HG02970 (cell line): ENCODE measurements around the gene GMCL2.
"Not testable (repeated sequence)": the region's sequence is repeated elsewhere in the genome, so short reads cannot be mapped to it uniquely, and the experiment has no call there.

ENCODE experiments used
- ATAC-seq: cut with Tn5 transposase; IDR thresholded peaks from one replicate; pipeline ENCODE4 v1.9.1; 2021; ENCODE audit warnings: mild to moderate bottlenecking, moderate library complexity, moderate number of reproducible peaks; ENCODE audit not compliant: unreplicated experiment, low FRiP score

GMCL2 gene, protein sequence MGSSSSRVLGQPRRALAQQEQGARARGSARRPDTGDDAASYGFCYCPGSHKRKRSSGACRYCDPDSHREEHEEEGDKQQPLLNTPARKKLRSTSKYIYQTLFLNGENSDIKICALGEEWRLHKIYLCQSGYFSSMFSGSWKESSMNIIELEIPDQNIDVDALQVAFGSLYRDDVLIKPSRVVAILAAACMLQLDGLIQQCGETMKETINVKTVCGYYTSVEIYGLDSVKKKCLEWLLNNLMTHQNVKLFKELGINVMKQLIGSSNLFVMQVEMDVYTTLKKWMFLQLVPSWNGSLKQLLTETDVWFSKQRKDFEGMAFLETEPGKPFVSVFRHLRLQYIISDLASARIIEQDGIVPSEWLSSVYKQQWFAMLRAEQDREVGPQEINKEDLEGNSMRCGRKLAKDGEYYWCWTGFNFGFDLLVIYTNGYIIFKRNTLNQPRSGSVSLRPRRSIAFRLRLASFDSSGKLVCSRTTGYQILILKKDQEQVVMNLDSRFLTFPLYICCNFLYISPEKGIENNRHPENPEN

GRCh38 chr5:178187014-178187413 is at the start of gene GMCL2:
Gene GMCL2 (minus strand): TSS chr5:178187371. CDS start chr5:178187299, 72 bp downstream.
- no peak for ATAC-seq

DNA sequence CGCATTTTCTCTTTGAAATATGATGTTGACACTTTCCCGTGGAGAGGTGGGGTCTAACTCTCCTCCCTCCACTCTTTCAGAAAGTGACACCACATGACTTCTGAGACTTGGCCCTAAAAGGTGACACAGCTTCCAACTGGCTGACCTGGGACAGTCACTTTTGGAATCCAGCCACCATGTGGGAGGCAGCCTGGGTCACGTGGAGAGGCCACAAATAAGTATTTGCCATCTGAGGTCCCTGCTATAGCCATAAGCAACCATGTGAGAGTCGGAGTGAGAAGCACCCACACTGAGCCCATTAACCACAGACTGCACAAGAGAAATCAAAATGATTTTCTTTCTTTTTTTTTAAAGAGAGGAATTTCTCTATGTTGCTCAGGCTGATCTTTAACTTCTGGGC is 49.5 kb upstream of the GMCL2 start:
- no peak for ATAC-seq

- no peak for ATAC-seq
These were observed 49.0 kb upstream of the GMCL2 start for GRCh38 chr5:178236126-178236525.

DNA sequence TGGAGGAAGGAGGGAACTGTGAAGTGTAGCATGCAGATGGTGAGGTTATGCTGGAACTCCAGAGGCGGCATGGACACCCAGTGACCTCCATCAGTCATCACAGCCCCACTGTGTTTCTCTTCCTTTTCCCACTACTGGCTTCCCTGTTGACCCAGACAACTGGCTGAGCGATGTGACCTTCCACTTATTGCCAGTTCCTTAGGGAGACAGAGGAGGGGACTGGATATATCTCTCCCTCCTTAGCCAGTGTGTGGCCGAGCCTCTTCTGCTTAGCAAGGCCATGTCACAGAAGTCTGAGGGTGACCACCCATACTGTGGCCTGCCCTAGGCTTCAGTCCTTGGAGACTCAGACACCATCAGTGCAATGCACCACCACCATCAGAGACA is 48.4 kb upstream of the GMCL2 start:
- no peak for ATAC-seq

GRCh38 chr5:178234750-178235587 is 47.8 kb upstream of the GMCL2 start:
- ATAC-seq, result no peak

- no peak for ATAC-seq
These were observed 47.1 kb upstream of the GMCL2 start for GRCh38 chr5:178234121-178234749.

- ATAC-seq, result no peak
These were observed 45.8 kb upstream of the GMCL2 start for GRCh38 chr5:178232920-178233429.

GRCh38 chr5:178232124-178232919 is 45.2 kb upstream of the GMCL2 start, which contains the start of gene PHYKPL:
Gene PHYKPL (minus strand): TSS chr5:178232802. CDS start chr5:178232550, 252 bp downstream.
- peak; percentile 69 for ATAC-seq

DNA sequence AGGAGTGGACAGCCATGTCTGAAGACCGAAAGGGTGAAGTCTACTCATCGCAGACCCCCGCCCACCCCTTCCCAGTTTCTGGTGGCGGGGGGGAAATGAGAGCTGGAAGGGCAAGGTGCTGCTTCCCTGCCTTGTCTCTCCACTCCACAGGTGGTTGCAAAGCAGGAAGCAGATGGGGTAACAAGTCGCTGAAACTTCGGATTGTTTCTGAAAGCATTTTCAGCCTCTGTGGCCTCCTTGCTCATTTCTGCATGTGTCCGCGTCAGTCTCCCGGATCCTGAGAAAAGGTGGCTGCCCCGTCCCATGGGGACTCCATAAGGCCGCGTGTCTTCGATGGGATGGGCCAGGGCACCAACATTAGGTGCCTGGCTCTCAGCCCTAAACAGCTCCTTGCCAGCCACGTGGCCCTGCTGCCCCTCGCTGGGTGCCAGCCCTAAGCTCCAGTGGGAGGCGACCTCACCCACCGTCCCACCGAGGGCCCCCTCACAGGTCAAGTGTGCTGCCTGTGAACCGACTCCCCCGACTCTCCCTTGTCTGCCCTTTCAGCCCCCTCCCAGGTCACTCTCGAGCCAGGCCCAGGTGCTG is 44.5 kb upstream of the GMCL2 start:
- no peak for ATAC-seq

DNA sequence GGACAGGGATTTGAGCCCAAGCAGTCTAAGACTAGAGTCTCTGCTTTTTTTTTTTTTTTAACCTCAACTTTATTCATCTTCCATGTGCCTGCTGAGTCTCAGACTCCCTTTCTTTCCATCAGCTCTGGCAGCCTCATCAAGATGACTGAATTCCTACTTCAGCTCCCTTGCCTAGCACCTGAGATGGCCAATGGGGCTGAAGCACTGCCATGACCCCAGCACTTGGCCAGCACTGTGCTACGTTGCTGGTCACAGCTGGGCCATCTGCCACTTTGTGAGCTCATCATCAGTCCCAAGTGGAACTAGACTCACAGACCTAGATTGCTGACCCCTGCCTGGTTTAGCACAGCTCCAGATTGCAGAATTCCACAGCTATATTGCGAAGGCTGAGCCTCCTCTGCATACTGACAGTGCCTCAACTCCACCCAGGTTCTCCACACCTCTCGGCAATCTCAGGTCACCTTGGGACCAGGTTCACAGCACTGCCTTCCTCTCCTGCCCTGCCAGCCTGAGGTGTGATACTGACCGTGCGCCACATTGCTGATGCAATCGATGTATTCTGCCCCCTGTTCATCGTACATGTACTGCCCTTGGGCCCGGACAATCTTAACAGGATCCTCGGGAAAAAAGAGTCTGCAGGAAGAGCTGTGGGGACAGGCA is 43.8 kb upstream of the GMCL2 start:
- no peak for ATAC-seq

GRCh38 chr5:178229861-178230260 is 42.7 kb upstream of the GMCL2 start:
- ATAC-seq, result no peak

DNA sequence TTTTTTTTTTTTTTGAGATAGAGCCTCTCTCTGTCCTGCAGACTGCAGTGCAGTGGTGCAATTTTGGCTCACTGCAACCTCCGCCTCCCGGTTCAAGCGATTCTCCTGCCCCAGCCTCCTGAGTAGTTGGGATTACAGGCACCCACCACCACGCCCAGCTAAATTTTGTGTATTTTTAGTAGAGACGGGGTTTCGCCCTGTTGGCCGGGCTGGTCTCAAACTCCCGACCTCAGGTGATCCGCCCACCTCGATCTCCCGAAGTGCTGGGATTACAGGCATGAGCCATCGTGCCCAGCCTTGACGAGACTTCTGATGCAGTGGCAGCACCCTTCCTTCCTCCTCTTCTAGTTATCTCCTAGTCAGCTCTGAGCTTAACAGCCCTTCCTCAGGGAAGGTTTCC is 41.9 kb upstream of the GMCL2 start:
- not testable (repeated sequence) for ATAC-seq

- no peak for ATAC-seq
These were observed 41.4 kb upstream of the GMCL2 start for GRCh38 chr5:178228609-178229008.

DNA sequence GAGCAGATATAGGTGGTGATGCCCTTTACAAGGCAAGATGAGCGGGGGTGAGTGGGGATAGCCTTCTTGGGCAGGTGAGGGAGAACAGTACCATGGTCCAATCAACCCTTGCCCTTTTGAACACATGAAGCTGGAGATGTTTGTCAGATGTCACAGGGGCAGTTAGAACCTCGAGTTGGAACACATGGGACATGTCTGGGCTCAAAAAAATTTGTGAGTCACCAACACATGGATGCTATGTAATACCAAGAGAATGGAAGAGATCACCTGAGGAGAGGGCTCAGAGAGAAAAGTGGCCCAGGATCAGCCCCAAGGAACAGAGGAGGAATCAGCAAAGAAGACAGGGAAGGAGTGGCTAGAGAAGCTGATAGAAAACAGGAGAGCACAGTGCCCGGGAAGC is 40.8 kb upstream of the GMCL2 start:
- no peak for ATAC-seq

GRCh38 chr5:178227138-178227659 is 40.0 kb upstream of the GMCL2 start:
- no peak for ATAC-seq

DNA sequence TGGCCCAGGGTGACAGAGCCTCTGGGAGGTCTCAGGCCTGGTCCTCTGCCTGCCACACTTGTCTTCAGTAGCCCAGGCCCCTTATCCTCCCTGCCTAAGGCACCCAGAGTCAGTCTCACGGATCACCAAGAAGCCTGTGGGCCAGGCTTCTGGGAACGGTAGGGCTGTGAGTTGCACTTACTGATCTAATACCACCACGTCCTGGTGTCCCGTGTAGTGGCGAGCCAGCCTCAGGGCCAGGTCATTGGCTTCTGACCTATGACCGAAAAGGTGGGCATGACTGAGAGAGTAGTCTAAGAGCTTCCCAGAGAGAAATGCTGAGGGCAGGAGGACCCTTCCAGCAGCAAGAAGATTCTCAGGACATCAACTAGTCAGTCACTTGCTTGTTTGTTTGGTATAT is 38.0 kb upstream of the GMCL2 start:
- ATAC-seq, result no peak

DNA sequence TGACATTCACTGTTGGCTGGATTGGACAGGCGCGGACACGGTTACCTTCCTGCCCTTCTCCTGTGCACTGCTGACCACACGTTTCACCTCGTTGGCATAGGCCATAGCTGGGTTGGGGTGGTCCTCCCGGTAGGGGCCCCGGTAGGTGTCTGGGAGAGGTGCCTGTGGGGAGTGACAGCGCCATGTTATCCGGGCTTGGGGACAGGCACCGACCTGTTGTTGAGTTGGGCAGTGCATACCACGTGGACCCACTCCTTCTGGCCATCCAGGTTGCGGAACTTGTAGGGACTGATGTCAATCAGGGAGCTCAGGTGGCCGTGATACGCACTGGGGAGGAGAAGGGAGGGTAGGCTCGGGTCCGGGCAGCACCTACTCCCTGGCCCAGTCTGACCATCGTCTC is 37.2 kb upstream of the GMCL2 start:
- no peak for ATAC-seq

DNA sequence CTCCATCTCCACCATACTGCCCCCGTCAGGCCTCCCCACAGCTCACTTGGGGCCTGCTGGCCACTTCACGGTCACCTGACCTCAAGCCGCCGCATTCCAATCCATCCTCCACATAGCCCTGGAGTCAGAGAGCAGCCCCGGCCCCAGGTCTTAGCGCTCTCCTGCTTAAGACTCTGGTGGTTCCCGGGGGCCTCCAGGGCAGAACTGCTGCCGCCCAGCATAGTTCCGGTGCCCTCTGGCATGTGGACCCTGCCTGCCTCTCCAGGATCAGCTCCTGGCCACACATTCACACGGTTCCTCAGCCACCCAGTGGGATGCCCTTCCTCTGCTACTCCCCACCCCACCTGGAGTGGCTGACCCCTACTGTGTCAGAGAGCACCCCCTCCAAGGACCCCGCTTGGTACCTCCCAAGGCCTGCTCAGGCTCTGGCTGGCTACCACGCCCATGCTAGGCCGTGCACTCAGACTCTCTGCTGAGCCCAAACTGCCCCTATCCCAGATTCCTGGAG is 36.7 kb upstream of the GMCL2 start:
- no peak for ATAC-seq
